ENCODE data around the gene AMER2. TPM values are rescaled to one million over a fixed set of nuclear protein-coding genes. Genes with fewer than 3 reads are reported as not detected.

AMER2 gene
- polyA plus RNA-seq, 1 experiment, result not detected

GRCh38 chr13:25147638-25148401, 24.3 kb downstream of the AMER2 start:
- TF ChIP-seq CTCF (IDR thresholded peaks at IDR 0.05; ENCODE audit: insufficient read depth, low read depth, low read length), result no peak
- ChIA-PET CTCF (no interaction called here), POLR2A (no interaction called here)

GRCh38 chr13:25143706-25144105, 28.4 kb downstream of the AMER2 start:
- Histone ChIP-seq H3K4me3 (ENCODE audit: low read depth, low read length) (no peak overlapping the region), H3K36me3 (ENCODE audit: control insufficient read depth, insufficient read depth, low read length) (no peaks in the 10 kb centered on the region), H3K27me3 (ENCODE audit: control insufficient read depth, insufficient read depth, low read length) (no peaks in the 10 kb centered on the region)
- no peak for TF ChIP-seq CTCF (IDR thresholded peaks at IDR 0.05; ENCODE audit: insufficient read depth, low read depth, low read length)
- POLR2A ChIA-PET, result no interaction called here
- CTCF ChIA-PET, result interaction anchor here (0.9 kb wide), 1 partner anchor 12 kb away, joined by 3 read pairs; no protein-coding TSS in a partner anchor
- DNase-seq (ENCODE audit: low read depth), result no peak

More at GRCh38 chr13:25147638-25148401, 24.3 kb downstream of the AMER2 start:
- H3K36me3 ChIP-seq (ENCODE audit: control insufficient read depth, insufficient read depth, low read length), result no peaks in the 10 kb centered on the region
- 0 out of 2 replicates have a peak, but pooled peaks cover 2% of the 10 kb centered on the region for H3K27me3 ChIP-seq (ENCODE audit: control insufficient read depth, insufficient read depth, low read length)
- DNase-seq (ENCODE audit: low read depth), result no peak
- H3K4me3 ChIP-seq (ENCODE audit: low read depth, low read length), result no peak overlapping the region

GRCh38 chr13:25141042-25141441, 31.0 kb downstream of the AMER2 start:
- CTCF ChIA-PET, result no interaction called here
- POLR2A ChIA-PET, result no interaction called here
- TF ChIP-seq CTCF (IDR thresholded peaks at IDR 0.05; ENCODE audit: insufficient read depth, low read depth, low read length), result no peak
- H3K4me3 ChIP-seq (ENCODE audit: low read depth, low read length), result no peak overlapping the region
- H3K36me3 ChIP-seq (ENCODE audit: control insufficient read depth, insufficient read depth, low read length), result no peaks in the 10 kb centered on the region
- H3K27me3 ChIP-seq (ENCODE audit: control insufficient read depth, insufficient read depth, low read length), result no peaks in the 10 kb centered on the region
- DNase-seq (ENCODE audit: low read depth), result no peak

DNA sequence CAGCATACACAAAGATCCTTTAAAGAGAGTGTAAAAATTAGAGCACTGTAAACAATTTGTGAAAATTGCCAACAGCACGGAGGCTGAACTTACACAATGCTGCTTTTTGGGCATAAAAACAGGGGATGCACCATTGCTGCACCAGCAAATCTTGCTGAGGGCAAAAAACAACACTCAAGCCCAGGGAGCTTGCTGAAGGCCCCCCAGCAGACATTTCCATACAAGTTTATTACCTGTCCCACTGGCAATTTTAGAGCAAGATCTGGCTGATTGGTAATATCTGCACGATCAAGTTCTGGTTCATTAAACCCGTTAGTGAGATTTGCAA, 34.3 kb downstream of the AMER2 start:
- POLR2A ChIA-PET, result no interaction called here
- Histone ChIP-seq H3K36me3 (ENCODE audit: control insufficient read depth, insufficient read depth, low read length) (no peaks in the 10 kb centered on the region), H3K27me3 (ENCODE audit: control insufficient read depth, insufficient read depth, low read length) (no peaks in the 10 kb centered on the region), H3K4me3 (ENCODE audit: low read depth, low read length) (no peak overlapping the region)
- CTCF ChIA-PET, result no interaction called here
- no peak for TF ChIP-seq CTCF (IDR thresholded peaks at IDR 0.05; ENCODE audit: insufficient read depth, low read depth, low read length)
- DNase-seq (ENCODE audit: low read depth), result no peak

DNA sequence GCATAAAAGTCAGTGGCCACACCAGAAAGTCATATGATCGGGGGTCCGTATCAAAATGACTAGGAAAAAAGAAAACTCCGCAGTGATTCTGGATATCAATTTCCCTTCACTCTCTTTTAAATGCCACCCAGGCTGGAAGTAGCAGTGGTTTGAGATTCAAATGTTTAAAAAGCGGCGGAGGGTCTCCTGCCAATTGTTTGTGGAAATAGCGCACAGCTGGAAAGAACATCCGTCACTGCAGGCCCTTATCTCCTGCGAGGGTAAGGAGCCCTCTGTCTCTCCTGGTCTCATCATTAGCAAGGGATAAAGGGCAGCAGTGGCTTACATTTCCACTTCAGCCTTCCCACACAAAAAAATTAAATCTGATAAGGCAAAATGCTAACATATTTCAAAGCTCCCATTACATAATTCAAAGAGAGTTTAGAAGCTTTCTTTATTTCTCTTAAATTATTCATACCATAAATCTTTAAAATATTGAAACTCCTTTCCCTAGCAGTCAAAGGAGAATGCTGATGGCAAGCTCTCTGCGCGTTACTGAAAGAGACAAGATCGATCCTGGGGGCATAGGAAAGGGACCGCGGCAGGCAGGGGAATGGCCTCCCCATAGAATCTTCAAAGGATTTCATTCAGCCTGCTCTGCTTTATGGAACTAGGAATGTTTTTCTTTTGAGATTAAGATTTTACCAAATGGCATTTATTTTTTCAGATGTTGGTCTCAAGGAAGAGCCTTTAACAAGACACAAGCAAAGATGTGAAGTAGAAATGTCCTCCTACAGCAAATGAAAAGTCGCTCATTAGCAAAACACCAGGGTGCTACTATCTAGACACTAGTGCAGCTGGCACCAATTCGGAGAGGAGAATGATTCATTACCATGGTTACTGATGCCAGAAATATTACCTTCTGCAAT, 35.0 kb downstream of the AMER2 start:
- no peaks in the 10 kb centered on the region for H3K36me3 ChIP-seq (ENCODE audit: control insufficient read depth, insufficient read depth, low read length)
- H3K4me3 ChIP-seq (ENCODE audit: low read depth, low read length), result no peak overlapping the region
- ChIA-PET CTCF (no interaction called here), POLR2A (no interaction called here)
- DNase-seq (ENCODE audit: low read depth), result no peak
- H3K27me3 ChIP-seq (ENCODE audit: control insufficient read depth, insufficient read depth, low read length), result no peaks in the 10 kb centered on the region
- TF ChIP-seq CTCF (IDR thresholded peaks at IDR 0.05; ENCODE audit: insufficient read depth, low read depth, low read length), result no peak
